ENCODE measurements around the gene GAS2. TPM values are rescaled to one million over a fixed set of nuclear protein-coding genes. Genes with fewer than 3 reads are reported as not detected.

The GAS2 gene
- polyA plus RNA-seq, 2 of the 4 experiments (the other 2 are of a cell fraction) = 0.84 to 1.0 TPM

- no peaks in the 10 kb centered on the region for H3K9me3 ChIP-seq
- ChIA-PET CTCF (interaction anchor here (3.6 kb wide), 1 partner anchor 9 kb away, joined by 14 read pairs; no protein-coding TSS in a partner anchor), POLR2A (no interaction called here)
- no peak overlapping the region for H3K4me3 ChIP-seq
- H3K27ac ChIP-seq = no peak overlapping the region
- H3K4me2 ChIP-seq = no peak overlapping the region
- DNase-seq (ENCODE audit: low read depth in 1 of 2, low spot score in 1 of 2) (peak in 1 of 2 experiments; percentile 11), FAIRE-seq (no peak), ATAC-seq (no peak)
- H3K4me1 ChIP-seq = no peaks in the 10 kb centered on the region
- peak; percentile 82 for TF ChIP-seq NFE2L2 (conservative IDR thresholded peaks at IDR 0.05; ENCODE audit: low read length)
- TF ChIP-seq CTCF (IDR thresholded peaks at IDR 0.05) = 0 out of 3 replicates have a peak, but pooled peaks have one; percentile 14
- no peak for TF ChIP-seq FOXS1 (CRISPR knock-in tag; IDR thresholded peaks at IDR 0.05)
- no peak for TF ChIP-seq USF2 (IDR thresholded peaks at IDR 0.05)
- TF ChIP-seq RCOR1 (IDR thresholded peaks at IDR 0.05; ENCODE audit: low read depth, low read length) = no peak
- TF ChIP-seq MAFK (IDR thresholded peaks at IDR 0.05; ENCODE audit: partially characterized antibody) = peak; percentile 48
- no peak for TF ChIP-seq HOXA7 (CRISPR knock-in tag; IDR thresholded peaks at IDR 0.05)
- TF ChIP-seq CHD4 (IDR thresholded peaks at IDR 0.05; ENCODE audit: borderline replicate concordance) = no peak
- no peak for TF ChIP-seq BHLHE40 (IDR thresholded peaks at IDR 0.05; ENCODE audit: low read depth, low read length)
- no peak for TF ChIP-seq HOXB5 (CRISPR knock-in tag; IDR thresholded peaks at IDR 0.05)
- 0 out of 5 replicates have a peak, but pooled peaks of 1 of the 2 experiments have one; percentile 13 for TF ChIP-seq RAD21 (conservative IDR thresholded peaks at IDR 0.05 in 1 of 2, IDR thresholded peaks at IDR 0.05 in 1 of 2)
- TF ChIP-seq GATA3 (IDR thresholded peaks at IDR 0.05; ENCODE audit: borderline replicate concordance) = no peak
Observed at GRCh38 chr11:22778642-22779041, 112.2 kb downstream of the GAS2 start.

- 42% methylated on average over 5 of the region's 5 CpGs for WGBS (ENCODE audit: missing lambda C conversion rate)
- FAIRE-seq (no peak), ATAC-seq (no peak), DNase-seq (ENCODE audit: low read depth in 1 of 2, low spot score in 1 of 2) (no peak)
- Histone ChIP-seq H3K27ac (no peak overlapping the region), H3K9me3 (no peaks in the 10 kb centered on the region), H3K4me2 (no peak overlapping the region), H3K4me1 (no peaks in the 10 kb centered on the region), H3K4me3 (no peak overlapping the region)
- POLR2A ChIA-PET = no interaction called here
- TF ChIP-seq KDM1A (IDR thresholded peaks at IDR 0.05; ENCODE audit: low read depth) (no peak), EP300 (IDR thresholded peaks at IDR 0.05) (no peak), KDM5A (IDR thresholded peaks at IDR 0.05) (no peak), ESRRA (IDR thresholded peaks at IDR 0.05; ENCODE audit: borderline replicate concordance, low read length) (no peak), TP53 (CRISPR knock-in tag; IDR thresholded peaks at IDR 0.05) (no peak), ZC3H11A (IDR thresholded peaks at IDR 0.05) (no peak), RFX5 (IDR thresholded peaks at IDR 0.05) (no peak), BHLHE40 (IDR thresholded peaks at IDR 0.05; ENCODE audit: low read depth, low read length) (no peak), JUN (IDR thresholded peaks at IDR 0.05) (no peak), HDAC2 (IDR thresholded peaks at IDR 0.05) (no peak), REST (IDR thresholded peaks at IDR 0.05) (no peak), FOXS1 (CRISPR knock-in tag; IDR thresholded peaks at IDR 0.05) (no peak), PBX3 (IDR thresholded peaks at IDR 0.05) (no peak), PHF8 (IDR thresholded peaks at IDR 0.05; ENCODE audit: borderline replicate concordance, low read depth) (no peak), RNF2 (IDR thresholded peaks at IDR 0.05; ENCODE audit: borderline replicate concordance, low read depth) (no peak)
- CTCF ChIA-PET = interaction anchor here (1.2 to 3.6 kb wide), 2 partner anchors 8 to 611 kb away, joined by 3 to 14 read pairs; no protein-coding TSS in a partner anchor
Observed at GRCh38 chr11:22779850-22780249, 113.4 kb downstream of the GAS2 start.

Measured in A549 (cell line).